ENCODE measurements around the gene ZCCHC14. TPM values are rescaled to one million over a fixed set of nuclear protein-coding genes. Genes with fewer than 3 reads are reported as not detected.

Gene ZCCHC14
- total RNA-seq, 1 experiment from 2014 or later, result 6.0 TPM

GRCh38 chr16:87356491-87356853, 136.4 kb downstream of the ZCCHC14 start:
- in situ Hi-C loops (cut with HindIII; ENCODE audit: low pct_unique_long_range_greater_than_20kb, low sequenced_read_pairs), result no loop called here
- DNase-seq (ENCODE audit: low read depth, low spot score), result no peak

Other genes with a start within 250 kb of the ZCCHC14 start
- 2.6 and 3.4 TPM in 2 replicates for gene C16orf95, start 175.6 kb downstream of the ZCCHC14 start, total RNA-seq (2014; rRNA removed; shearing (Covaris generic))
- gene FBXO31, start 109.2 kb downstream of the ZCCHC14 start, total RNA-seq (2014; rRNA removed; shearing (Covaris generic)), result 11.3 and 12.5 TPM in 2 replicates
- 32.2 and 33.3 TPM in 2 replicates for gene MAP1LC3B, start 100.7 kb downstream of the ZCCHC14 start, total RNA-seq (2014; rRNA removed; shearing (Covaris generic))
- gene JPH3, start 109.5 kb upstream of the ZCCHC14 start, total RNA-seq (2014; rRNA removed; shearing (Covaris generic)), result 2.6 and 4.0 TPM in 2 replicates

Data from SK-MEL-5 (cell line).